ENCODE data around the gene PROS1.

DNA sequence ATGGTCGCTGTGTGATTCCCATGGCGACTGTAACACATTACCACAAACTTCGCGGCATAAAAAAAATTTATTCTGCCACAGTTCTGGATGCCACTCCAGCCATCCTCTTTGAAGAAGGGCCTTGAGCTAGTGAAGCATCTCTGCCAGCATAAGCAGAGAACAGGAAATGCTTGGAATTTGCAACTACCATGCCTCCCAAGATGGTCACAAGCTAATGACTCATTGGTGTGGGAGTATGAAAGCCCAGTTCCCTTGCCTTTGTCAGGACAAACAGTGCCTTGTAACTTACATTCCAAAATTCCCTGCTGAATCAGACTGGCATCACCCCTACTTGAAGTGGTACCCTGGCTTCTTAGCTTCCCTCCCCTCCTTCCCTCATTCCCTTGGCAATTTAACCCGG is 129.7 kb downstream of the PROS1 start:
- no peak for TF ChIP-seq CTCF (conservative IDR thresholded peaks at IDR 0.05; ENCODE audit: low read depth, low read length)
- no peak for TF ChIP-seq EZH2 (IDR thresholded peaks at IDR 0.05; ENCODE audit: borderline replicate concordance, low read depth, low read length, poor library complexity, severe bottlenecking)
